ENCODE results near the gene STK17A.
"Not testable (repeated sequence)": the region's sequence is repeated elsewhere in the genome, so short reads cannot be mapped to it uniquely, and the experiment has no call there.

STK17A gene

DNA sequence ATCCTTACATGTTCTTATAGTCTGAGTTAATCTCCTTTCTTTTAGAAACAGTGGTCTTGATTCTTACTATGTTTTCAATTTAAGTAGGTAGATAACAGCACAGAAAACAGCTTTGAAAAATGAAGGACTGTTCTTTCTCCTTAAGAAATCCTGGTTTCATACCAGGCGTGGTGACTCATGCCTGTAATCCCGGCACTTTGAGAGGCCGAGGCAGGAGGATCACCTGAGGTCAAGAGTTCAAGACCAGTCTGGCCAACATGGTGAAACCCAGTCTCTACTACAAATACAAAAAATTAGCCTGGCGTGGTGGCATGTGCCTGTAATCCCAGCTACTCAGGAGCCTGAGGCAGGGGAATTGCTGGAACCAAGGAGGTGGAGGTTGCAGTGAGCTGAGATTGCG, 13.5 kb downstream of the STK17A start:
- DNase-seq (ENCODE audit: low spot score): not testable (repeated sequence)

DNA sequence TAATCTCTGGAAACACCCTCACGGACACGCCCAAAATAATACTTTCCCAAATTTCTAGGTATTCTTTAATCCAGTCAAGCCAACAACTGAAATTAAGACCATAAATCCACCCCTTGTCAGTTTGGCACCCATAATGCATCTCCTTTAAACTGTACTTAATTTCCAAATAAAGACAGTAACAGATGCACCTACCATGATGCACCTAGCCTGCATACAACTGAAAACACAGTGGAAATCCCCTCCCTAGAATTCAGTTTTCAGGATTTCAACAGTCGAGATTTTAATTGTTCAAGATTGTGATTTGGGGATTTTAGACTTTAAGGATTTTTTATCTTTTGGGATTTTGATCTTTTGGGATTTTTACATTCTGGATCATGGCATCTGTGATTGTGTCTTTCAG, 17.1 kb downstream of the STK17A start:
- no peak for DNase-seq (ENCODE audit: low spot score)

DNA sequence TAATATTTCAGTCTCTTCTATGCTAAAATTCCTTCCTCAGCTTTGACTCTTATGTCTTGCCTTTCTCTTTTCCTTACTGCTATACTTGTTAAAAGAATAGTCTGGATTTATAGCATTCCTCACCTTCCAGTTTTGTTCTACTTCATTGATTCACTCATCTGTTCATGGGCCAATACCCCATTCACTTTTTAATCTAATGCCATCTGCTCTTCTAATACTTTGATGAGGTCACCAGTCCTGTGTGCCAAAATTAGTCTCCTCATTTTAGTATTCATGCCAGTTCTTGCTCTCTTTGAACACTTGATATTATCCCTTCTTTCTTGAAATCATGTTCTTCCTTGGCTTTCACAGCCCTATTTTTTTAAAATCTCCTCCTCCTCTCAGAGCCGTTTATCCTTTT, 19.3 kb downstream of the STK17A start:
- DNase-seq (ENCODE audit: low spot score): no peak

DNA sequence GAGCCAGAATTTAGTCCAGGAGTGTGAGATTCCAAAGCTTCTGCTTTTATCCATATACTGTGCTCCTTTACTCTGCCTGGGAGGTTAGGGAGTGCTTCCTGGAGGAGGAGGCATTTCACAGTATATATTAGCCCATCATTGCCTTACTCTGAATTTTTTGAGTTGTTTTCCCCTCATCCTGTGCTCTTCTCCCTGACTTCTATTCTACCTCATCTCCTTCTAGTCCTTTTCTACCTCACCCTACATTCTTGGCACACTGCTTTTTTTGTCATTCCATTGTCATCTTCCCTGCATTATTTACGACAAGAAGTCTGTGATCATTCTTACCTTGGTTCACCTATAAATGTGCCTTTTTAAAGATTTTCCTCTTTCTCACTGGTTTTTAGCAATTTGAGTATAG, 21.3 kb downstream of the STK17A start:
- DNase-seq (ENCODE audit: low spot score): no peak

DNA sequence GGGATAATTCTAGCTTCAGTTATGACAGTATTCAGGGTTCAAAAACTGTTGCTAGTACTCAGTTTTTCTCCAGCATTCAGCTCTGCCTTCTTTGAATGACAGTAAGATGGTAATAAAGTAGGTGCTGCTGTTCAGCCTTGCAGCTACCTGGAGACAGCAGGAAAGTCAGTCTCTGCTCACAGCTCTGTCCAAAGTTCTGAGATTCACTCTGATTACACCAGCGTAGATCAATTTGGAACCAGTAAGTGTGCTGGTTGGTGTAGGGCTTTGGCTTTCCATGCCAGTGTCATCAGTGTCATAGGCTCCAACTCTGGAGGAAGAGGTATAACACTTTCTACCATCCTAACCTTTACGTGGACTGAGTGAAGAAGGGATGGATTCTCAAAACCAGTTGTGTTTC, 26.2 kb downstream of the STK17A start:
- no peak for DNase-seq (ENCODE audit: low spot score)

DNA sequence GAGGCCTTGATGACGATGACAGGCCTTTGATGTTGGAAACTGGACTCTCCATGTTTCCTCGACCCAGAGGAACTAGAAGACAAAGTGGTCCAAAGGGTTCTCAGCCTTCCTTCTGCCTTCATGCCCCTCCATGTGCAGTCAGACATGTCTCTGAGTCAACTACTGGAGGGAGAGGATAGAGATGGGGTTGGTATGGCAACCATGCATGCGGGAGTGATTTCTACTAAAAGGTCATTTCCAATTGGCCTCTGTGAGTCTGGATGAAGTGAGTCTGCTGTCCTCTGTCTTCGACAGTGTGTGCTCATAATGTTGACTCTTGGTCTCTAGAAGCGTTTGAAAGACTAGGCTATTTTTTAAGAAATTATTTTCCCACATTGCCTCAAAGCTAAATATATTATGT, 29.2 kb downstream of the STK17A start:
- DNase-seq (ENCODE audit: low spot score): no peak

DNA sequence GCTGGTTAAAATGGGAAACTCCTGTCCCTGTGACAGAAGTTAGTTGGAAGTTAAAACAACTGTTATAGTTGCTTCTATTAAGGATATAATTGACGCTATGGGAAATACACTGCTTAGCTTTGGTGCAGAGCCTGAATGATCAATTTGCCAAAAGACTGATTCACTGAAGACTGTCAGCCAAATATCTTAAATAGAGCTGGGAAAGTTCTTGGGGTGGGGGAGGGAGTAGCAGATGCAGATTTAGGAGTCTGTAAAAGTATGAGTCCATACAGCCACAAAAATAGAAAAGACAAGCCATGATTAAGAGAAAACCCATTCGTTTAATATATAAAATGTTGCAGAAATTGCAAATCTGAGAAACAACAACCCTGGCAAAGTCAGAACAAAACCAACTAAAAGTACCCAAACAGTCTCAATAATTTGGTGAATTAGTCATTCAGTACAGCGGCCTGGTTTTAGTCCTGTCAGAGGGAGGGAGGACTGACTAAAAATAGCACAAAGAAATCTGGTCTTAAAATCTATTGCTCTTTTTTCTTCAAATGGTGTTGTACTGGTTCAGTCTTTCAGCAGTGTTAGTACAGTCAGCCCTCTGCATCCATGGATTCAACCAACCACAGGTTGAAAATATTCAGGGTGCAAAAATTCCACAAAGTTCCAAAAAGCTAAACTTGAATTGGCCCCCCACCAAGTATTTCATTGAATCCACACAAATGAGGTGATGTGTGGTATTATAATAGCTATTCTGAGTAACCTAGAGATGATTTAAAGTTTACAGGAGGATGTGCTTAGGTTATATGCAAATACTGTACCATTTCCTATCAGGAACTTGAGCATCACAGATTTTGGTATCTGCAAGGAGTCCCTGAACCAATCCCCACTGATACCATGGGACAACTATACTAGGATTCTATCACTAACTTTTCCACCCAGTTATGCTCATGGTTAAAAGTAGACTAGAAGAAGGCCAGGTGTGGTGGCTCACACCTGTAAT, 30.0 kb downstream of the STK17A start:
- peak; percentile 54 for DNase-seq (ENCODE audit: low spot score)

DNA sequence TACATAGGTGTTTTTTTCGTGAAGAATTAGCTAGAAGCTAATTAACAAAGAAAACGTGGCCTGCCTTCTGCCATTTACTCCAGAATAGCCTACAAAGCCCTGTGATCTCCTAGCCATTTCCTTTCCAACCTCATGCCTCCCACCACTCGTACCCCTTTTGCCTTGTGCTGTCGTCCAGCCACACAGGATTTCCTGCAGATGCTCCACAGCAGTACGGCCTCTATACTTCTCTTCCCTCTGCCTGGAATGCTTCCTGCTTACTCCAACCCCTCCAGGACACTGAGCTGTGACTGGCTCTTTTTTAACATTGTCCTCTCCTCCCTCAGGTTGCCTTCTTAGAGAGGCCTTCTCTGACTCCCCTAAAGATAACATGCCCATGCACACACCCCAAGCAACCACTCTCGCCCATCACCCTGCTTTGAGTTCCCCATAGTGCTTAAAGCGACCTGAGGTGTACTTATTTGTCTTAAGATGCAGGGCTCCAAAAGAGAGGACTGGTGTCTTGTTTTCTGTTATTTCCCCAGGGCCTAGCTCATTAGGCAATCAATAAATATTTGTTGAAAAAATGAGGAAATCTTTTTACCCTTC, 32.7 kb downstream of the STK17A start:
- DNase-seq (ENCODE audit: low spot score): no peak

DNA sequence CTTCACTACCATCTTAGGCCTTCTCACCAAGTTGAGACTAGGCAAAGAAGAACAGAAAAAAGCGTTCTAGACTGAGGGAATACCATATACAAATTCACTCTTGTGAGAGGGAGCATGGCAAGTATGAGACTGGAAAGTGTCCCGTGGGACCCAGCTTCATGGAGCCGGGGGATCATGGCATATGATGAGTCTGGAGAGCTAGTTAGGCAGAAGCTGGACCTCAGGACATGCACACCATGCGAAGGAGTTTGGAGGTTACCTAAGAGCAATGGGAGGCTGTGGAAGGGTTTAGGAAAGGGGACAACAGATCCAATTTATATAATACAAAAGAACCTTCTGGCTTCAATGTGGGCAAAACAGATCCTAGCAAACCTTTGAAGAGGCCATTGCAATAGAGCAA, 34.1 kb downstream of the STK17A start:
- DNase-seq (ENCODE audit: low spot score): no peak

DNA sequence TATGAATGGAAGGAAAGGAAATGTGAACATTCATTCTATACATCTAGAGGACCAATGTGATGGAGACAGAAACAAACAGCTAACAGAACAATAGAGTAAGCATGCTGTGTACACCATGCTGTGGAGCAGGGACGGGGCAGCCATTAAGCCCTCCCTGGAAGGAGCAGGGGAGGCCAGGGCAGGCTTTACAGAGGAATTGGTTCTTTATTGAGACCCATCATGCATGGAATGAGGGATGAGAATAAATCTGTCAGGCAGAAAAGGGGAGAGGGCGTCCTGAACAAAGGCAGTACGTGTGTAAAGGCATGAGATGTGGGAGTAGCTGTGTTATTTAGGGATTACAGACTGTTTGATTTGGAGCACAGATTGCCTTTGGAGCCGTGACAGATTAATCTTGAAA, 35.2 kb downstream of the STK17A start:
- no peak for DNase-seq (ENCODE audit: low spot score)

DNA sequence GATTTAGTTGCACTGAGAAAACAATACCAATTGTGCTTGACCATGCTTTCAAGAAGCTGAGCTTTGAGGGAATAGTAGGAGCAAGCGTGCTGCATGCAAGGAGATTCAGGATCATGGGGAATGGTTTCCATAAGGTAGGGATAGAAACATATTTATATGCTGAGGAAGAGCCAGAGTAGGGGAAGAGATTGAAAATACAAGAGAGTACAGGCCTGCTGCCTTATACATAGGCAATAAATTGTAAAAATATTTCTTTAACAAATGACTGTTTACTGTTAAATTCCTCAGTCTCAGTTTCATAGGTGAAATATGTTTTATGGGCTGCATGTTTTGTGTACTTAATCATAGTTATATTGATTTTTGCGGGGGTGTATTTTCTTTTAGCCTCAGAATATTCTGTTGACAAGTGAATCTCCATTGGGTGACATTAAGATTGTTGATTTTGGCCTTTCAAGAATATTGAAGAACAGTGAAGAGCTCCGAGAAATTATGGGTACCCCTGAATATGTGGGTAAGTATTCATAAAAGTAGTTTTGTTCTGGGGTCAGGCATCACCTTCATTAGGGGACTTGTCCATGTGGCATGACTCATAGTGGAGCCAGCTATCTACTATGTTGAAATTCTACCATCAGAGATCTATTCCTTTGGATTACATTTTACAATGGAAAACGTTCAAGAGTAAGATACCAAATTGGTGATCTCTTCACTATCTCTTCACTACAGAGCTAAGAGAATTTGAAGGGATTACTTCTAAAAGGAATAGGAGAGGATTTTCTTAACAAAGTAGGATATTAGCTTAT, 36.5 kb downstream of the STK17A start:
- no peak for DNase-seq (ENCODE audit: low spot score)

DNA sequence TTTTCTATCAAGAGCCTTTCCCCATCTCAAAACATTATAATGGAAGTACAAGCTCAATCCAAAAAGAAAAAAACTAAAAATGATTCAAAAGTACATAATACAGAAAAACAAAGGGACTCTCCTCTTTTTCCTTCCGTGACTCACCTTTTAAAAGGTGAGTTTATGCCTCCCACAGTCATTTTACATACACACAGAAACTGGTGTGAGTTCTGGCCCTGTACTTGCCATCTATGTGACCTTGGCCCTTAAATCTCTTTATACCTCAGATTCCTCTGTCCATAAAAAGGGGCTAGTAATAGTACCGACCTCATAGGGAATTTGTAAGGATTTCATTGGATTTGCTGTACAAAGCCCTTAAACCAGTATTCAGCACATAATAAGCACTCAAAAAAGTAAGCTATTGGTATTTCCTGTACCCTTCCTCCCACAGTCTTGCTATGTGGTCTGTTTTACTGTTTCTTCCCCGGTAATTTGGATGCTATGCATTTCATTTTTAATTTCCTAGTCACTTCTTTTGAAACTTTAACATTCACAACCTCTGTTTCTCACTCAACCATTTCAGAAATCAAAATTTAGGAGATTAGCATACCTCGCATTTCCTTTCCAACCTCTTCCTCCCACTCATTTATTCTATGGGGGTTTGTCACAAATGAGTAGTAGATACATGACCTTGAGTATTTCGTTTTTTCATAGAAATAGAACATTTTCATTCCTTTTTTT, 39.0 kb downstream of the STK17A start:
- DNase-seq (ENCODE audit: low spot score): no peak

DNA sequence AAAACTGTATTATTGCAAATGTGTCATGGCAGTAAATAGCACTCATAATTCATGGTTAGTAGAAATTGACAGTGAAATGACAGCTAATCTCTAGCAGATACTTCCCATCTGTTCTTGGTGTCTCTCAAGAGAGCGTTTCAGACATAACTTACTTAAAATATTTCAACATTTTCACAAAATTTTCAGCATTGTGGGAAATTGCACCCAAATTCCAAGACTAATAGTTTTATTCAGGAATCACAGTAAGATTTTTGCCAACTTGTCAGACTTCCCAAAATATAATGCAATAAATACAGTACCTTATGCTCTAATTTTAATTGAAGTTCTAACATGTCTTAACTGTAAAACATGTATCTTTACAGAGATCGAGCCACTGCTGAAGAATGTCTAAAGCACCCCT, 41.2 kb downstream of the STK17A start:
- no peak for DNase-seq (ENCODE audit: low spot score)

DNA sequence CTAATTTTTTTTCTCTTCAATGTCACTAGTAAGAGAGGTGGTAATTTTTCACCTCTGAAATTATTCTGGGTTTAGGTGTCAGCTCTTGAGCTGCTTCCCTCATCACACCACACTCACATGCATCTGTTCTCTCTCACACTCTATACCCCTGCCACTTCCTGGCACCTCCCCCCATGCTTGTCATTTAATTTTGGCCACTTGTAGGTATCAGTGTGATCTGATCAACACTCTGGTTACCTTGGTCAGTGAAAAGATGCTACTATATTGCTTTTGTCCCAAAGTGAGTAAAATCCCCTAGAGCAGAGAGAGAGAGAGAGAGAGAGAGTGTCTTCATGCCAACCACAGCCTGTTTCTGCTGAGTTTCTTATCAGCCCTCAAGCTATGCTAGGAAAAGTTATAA, 42.5 kb downstream of the STK17A start:
- peak; percentile 72 for DNase-seq (ENCODE audit: low spot score)

DNA sequence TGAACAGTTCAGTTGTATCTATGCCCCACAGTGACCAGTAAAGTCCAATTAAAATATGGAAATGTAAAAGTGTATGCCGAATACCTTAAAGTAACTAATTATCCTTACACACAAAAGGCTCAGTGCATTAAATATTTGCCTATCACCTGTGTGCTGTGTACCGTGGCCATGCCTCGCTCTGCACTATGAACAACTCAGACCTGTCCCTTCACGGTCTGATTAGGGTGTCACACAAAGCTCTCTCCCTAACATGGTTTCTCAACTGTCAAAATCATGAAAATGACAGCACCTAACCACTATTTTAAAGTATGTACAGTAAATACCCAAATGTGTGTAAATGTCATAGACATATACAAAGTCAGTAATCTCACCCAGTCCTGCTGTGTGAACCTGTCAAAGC, 43.1 kb downstream of the STK17A start:
- no peak for DNase-seq (ENCODE audit: low spot score)

DNA sequence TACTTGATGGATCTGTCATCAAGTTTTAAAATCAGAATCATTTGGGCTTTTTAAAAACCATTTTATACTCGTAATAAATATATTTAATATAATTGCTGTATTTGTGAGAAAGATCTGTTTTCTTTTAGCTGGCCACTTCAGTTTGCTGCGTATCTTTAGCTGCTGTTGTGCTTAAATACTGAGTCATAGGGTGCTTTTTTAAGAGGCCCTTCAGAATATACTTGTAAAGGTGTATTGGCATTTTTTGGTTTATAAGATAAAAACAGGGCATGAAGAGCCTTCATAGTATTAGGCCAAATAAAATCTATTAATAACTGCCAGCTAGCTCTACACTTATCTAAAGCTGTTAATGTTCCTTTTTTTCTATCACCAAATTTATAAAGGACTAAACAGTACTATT, 43.8 kb downstream of the STK17A start:
- no peak for DNase-seq (ENCODE audit: low spot score)

DNA sequence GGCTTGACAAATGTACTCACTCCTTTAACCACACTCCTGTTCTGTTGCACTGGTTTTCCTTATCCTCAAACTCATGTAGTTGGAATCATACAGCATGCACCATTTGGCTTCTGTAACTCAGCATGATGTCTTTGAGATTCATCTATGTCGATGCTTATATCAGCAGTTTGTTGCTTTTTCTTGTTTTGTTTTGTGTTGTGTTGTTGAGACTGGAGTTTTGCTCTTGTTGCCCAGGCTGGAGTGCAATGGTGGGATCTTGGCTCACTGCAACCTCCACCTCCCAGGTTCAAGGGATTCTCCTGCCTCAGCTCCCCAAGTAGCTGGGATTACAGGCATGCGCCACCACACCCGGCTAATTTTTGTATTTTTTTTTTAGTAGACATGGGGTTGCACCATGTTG, 44.9 kb downstream of the STK17A start:
- DNase-seq (ENCODE audit: low spot score): not testable (repeated sequence)

DNA sequence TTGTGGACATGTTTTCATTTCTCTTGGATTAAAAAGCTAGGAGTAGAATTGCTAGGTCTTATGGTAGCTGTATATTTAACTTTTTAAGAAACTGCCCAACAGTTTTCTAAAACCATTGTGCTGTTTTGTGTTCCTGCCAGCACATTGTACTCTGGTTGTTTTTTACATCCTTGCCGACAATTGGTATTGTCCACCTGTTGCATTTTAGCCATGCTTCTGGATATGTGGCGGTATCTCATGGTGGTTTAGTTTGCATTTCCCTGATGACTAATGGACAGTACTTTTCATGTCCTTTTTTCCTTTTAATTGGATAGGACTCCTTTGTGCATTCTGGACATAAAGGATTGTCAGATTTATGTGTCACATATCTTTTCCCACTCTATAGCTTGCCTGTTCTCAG, 45.5 kb downstream of the STK17A start:
- DNase-seq (ENCODE audit: low spot score): no peak

DNA sequence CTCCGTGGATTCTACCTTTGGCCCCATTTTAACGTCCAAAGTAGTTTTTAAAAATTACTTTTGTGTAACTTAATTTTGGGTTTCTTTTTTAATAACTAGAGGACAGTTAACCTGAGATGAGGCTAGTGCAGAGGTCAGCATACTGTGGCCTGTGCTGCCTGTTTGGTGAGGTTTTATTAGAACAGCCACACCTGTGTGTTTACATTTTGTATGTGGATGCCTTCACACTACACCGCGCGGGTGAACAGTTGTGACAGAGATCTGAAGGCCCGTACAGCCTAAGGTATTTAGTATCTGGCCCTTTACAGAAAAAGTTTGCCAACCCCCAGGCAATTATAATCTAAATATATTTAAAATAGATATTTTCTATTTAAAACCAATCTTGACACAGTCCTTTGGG, 46.9 kb downstream of the STK17A start:
- DNase-seq (ENCODE audit: low spot score): no peak

DNA sequence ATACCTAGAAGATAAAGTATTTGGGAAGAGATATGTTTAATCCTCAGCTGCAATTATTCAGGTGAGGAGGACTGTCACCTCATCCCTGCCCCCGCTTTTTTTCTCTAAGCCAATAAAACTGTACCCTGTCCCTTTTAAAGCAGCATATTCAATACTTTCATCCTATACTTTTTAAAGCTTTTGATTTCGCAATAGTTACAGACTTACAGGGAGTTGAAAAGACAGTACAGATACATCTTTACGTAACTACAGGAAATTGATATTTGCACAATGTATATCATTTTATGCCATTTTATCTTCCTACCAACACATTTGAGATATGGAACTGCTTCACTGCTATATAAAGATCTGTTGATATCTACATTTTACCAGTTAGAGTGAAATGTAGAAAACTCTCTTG, 47.6 kb downstream of the STK17A start:
- DNase-seq (ENCODE audit: low spot score): no peak

DNA sequence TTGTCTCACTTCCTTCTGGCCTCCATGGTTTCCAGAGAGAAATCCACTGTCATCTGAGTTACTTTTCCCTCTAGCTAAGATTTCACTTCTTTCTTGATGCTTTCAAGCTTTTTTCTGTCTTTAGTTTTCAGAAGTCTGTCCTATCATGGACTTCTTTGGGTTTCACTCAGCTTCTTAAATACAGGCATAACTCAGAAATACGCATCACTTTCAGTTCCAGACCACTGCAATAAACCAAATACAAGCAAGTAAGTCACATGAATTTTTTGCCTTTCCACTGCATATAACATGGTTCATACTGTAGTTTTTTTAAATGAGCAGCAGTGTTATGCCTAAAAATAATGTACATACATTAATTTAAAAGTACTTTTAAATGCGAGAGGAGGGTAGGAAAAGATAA, 48.7 kb downstream of the STK17A start:
- no peak for DNase-seq (ENCODE audit: low spot score)

DNA sequence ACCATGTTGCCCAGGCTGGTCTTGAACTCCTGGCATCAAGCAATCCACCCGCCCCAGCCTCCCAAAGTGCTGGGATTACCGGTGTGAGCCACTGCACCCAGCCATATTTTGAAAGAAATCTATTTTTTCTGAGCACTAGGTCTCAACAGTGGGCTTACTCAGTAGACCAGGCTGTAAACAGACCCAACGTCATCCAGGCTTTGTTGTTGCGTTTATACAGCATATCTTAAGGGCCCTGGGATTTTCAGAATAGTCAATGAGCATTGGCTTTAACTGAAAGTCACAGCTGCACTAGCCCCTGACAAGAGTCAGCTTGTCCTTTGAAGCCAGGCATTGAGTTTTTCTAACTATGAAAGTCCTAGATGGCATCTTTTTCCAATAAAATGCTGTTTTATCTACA, 49.8 kb downstream of the STK17A start:
- DNase-seq (ENCODE audit: low spot score): no peak

All from CD4-positive, alpha-beta T cell treated with Interleukin-2 at 100 ng/mL for 4 hours (primary cell).